ENCODE results near the gene CACNA1B.

CACNA1B gene

GRCh38 chr9:138095813-138096518 lies 218.4 kb downstream of the CACNA1B start:
- TF ChIP-seq REST (IDR thresholded peaks at IDR 0.05; ENCODE audit: insufficient replicate concordance, low read depth) (no peak), SPI1 (IDR thresholded peaks at IDR 0.05; ENCODE audit: borderline replicate concordance, low read depth) (no peak), GABPA (IDR thresholded peaks at IDR 0.05; ENCODE audit: low read depth) (no peak), CTCF (IDR thresholded peaks at IDR 0.05; ENCODE audit: insufficient read depth, low read length) (no peak), POLR2AphosphoS5 (IDR thresholded peaks at IDR 0.05; ENCODE audit: low read depth) (no peak)
- no peak for DNase-seq (ENCODE audit: low read depth in 1 of 2, low spot score in 1 of 2)
- Histone ChIP-seq H3K4me3 (replicated peaks; ENCODE audit: insufficient read depth, low read length) (no peak overlapping the region), H3K27ac (replicated peaks) (no peak overlapping the region), H3K27me3 (ENCODE audit: insufficient read depth, poor library complexity, severe bottlenecking) (no peaks in the 10 kb centered on the region)

DNA sequence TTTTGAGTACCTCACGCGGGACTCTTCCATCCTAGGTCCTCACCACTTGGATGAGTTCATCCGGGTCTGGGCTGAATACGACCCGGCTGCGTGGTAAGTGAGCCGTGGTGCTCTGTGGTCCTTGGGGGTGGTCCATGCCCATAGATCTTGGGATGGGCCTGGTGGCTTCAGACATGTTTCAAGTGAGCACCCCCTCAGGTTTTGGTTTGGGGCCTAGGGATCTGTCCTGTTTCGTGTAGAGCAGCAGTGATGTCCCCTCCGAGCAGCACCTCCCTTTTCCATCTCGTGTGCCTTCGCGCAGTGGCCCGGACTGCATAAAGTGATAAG lies 218.9 kb downstream of the CACNA1B start:
- Histone ChIP-seq H3K27ac (replicated peaks) (no peak overlapping the region), H3K27me3 (ENCODE audit: insufficient read depth, poor library complexity, severe bottlenecking) (no peaks in the 10 kb centered on the region), H3K4me3 (replicated peaks; ENCODE audit: insufficient read depth, low read length) (no peak overlapping the region)
- no peak for TF ChIP-seq REST (IDR thresholded peaks at IDR 0.05; ENCODE audit: insufficient replicate concordance, low read depth)
- no peak for TF ChIP-seq SPI1 (IDR thresholded peaks at IDR 0.05; ENCODE audit: borderline replicate concordance, low read depth)
- TF ChIP-seq GABPA (IDR thresholded peaks at IDR 0.05; ENCODE audit: low read depth) = no peak
- no peak for TF ChIP-seq CTCF (IDR thresholded peaks at IDR 0.05; ENCODE audit: insufficient read depth, low read length)
- TF ChIP-seq POLR2AphosphoS5 (IDR thresholded peaks at IDR 0.05; ENCODE audit: low read depth) = no peak
- DNase-seq (ENCODE audit: low read depth in 1 of 2, low spot score in 1 of 2) = no peak

GRCh38 chr9:138097501-138097991 lies 220.0 kb downstream of the CACNA1B start:
- Histone ChIP-seq H3K27ac (replicated peaks) (no peak overlapping the region), H3K27me3 (ENCODE audit: insufficient read depth, poor library complexity, severe bottlenecking) (no peaks in the 10 kb centered on the region), H3K4me3 (replicated peaks; ENCODE audit: insufficient read depth, low read length) (no peak overlapping the region)
- no peak for TF ChIP-seq GABPA (IDR thresholded peaks at IDR 0.05; ENCODE audit: low read depth)
- TF ChIP-seq POLR2AphosphoS5 (IDR thresholded peaks at IDR 0.05; ENCODE audit: low read depth) = no peak
- TF ChIP-seq SPI1 (IDR thresholded peaks at IDR 0.05; ENCODE audit: borderline replicate concordance, low read depth) = no peak
- no peak for TF ChIP-seq REST (IDR thresholded peaks at IDR 0.05; ENCODE audit: insufficient replicate concordance, low read depth)
- no peak for TF ChIP-seq CTCF (IDR thresholded peaks at IDR 0.05; ENCODE audit: insufficient read depth, low read length)
- no peak for DNase-seq (ENCODE audit: low read depth in 1 of 2, low spot score in 1 of 2)
